A549 (cell line): ENCODE measurements around the gene XPNPEP3. TPM values are rescaled to one million over a fixed set of nuclear protein-coding genes. Genes with fewer than 3 reads are reported as not detected.

Source experiments
- ATAC-seq, 2 experiments: fragments of 200-7000 bp in 1 of 2; fragments of >200 bp in 1 of 2; cut with Nextera tagmentation in 1 of 2; cut with Tn5 transposase in 1 of 2; 3 replicates each; pipeline versions ENCODE4 v1.8.0 to v1.9.1; 2018 to 2020; ENCODE audit warnings: mild to moderate bottlenecking in 1 of 2, moderate library complexity in 1 of 2
- CTCF ChIA-PET: fragments of 300-600 bp; sonication (Branson Sonifier 250); formaldehyde crosslinking; extraction: SDS; loops from one replicate; lab custom pipeline; 2021; ENCODE audit warnings: antibody characterized with exemption, inconsistent platforms; lab: Yijun Ruan, JAX
- POLR2A ChIA-PET: fragments of 350-600 bp; formaldehyde crosslinking; extraction: SDS; loops from one replicate; lab custom pipeline; 2021; ENCODE audit warnings: antibody characterized with exemption, inconsistent platforms; lab: Yijun Ruan, JAX
- DNase-seq, 2 experiments: peaks; one replicate each; pipeline versions ENCODE4 v3.0.0 to v3.0.0-alpha.2; 2011 to 2016; ENCODE audit warnings: low read depth in 1 of 2, low spot score in 1 of 2
- FAIRE-seq: peaks from 2 replicates; lab custom pipeline; 2011; peaks lifted over from hg19 to GRCh38; lab: Jason Lieb, UNC
- H3K27ac ChIP-seq, 2 experiments: fragments of >200 bp; sonication (Bioruptor Twin); formaldehyde crosslinking; 3 replicates each; pipeline ENCODE4 v1.5.1; 2016 to 2017
- H3K4me1 ChIP-seq: fragments of >200 bp; sonication (Bioruptor Twin); formaldehyde crosslinking; 3 replicates; pipeline ENCODE4 v1.6.1; 2016
- H3K4me2 ChIP-seq: fragments of >200 bp; sonication (Bioruptor Twin); formaldehyde crosslinking; 3 replicates; pipeline ENCODE4 v1.6.1; 2016
- H3K4me3 ChIP-seq: fragments of >200 bp; sonication (Bioruptor Twin); formaldehyde crosslinking; 3 replicates; pipeline ENCODE4 v1.5.1; 2016
- H3K9me3 ChIP-seq: fragments of >200 bp; sonication (Bioruptor Twin); formaldehyde crosslinking; 3 replicates; pipeline ENCODE4 v1.6.1; 2016
- BHLHE40 ChIP-seq: IDR thresholded peaks from 2 replicates; pipeline ENCODE4 v1.6.1; 2012; ENCODE audit warnings: low read depth, low read length, inconsistent platforms
- CHD2 ChIP-seq: fragments of 150-350 bp; IDR thresholded peaks from 2 replicates; pipeline ENCODE4 v1.6.1; 2014; ENCODE audit warnings: low read length; ENCODE audit not compliant: partially characterized antibody
- EP300 ChIP-seq, 2 experiments: fragments of >200 bp; sonication (Bioruptor Twin); formaldehyde crosslinking; IDR thresholded peaks; 2 replicates in 1 of 2; 3 replicates in 1 of 2; pipeline ENCODE4 v1.6.1; 2016 to 2017
- GATA3 ChIP-seq: IDR thresholded peaks from 2 replicates; pipeline ENCODE4 v1.6.1; 2012; ENCODE audit warnings: borderline replicate concordance
- HMGXB4 ChIP-seq: fragments of 250-450 bp; sonication (Bioruptor Pico); IDR thresholded peaks from 2 replicates; pipeline ENCODE4 v1.5.0; 2021; ENCODE audit warnings: mild to moderate bottlenecking, moderate library complexity, borderline replicate concordance
- HOXA7 ChIP-seq: fragments of 250-450 bp; sonication (Bioruptor Pico); IDR thresholded peaks from 2 replicates; pipeline ENCODE4 v1.5.0; 2020; ENCODE audit warnings: mild to moderate bottlenecking, moderate library complexity
- JUN ChIP-seq, 2 experiments: fragments of >200 bp; sonication (Bioruptor Twin); formaldehyde crosslinking; IDR thresholded peaks; 2 replicates in 1 of 2; 3 replicates in 1 of 2; pipeline ENCODE4 v1.6.1; 2016 to 2017
- KDM1A ChIP-seq: fragments of 200-600 bp; sonication (generic); IDR thresholded peaks from 2 replicates; pipeline ENCODE4 v1.6.1; 2016; ENCODE audit warnings: low read depth, mild to moderate bottlenecking
- KDM5A ChIP-seq: fragments of 200-600 bp; sonication (generic); IDR thresholded peaks from 2 replicates; pipeline ENCODE4 v1.6.1; 2016; ENCODE audit warnings: antibody characterized with exemption, mild to moderate bottlenecking
- MAFK ChIP-seq: fragments of 450-650 bp; IDR thresholded peaks from 2 replicates; pipeline ENCODE4 v1.6.1; 2014; ENCODE audit not compliant: partially characterized antibody
- MAZ ChIP-seq: fragments of 150-350 bp; IDR thresholded peaks from 2 replicates; pipeline ENCODE4 v1.6.1; 2014; ENCODE audit warnings: antibody characterized with exemption, low read depth, low read length, borderline replicate concordance
- MYC ChIP-seq: IDR thresholded peaks from 2 replicates; pipeline ENCODE4 v1.6.1; 2012; ENCODE audit warnings: mild to moderate bottlenecking, inconsistent platforms, low read length, improper control_type of control experiment, borderline replicate concordance
- NPAS2 ChIP-seq: fragments of 250-450 bp; sonication (Bioruptor Pico); IDR thresholded peaks from 2 replicates; pipeline ENCODE4 v1.8.0; 2022; ENCODE audit warnings: mild to moderate bottlenecking, moderate library complexity, borderline replicate concordance
- NR3C1 ChIP-seq: fragments of >200 bp; sonication (Bioruptor Twin); formaldehyde crosslinking; IDR thresholded peaks from 3 replicates; pipeline ENCODE4 v1.6.1; 2017
- RAD21 ChIP-seq, 2 experiments: fragments of >200 bp in 1 of 2; sonication (Bioruptor Twin) in 1 of 2; formaldehyde crosslinking in 1 of 2; IDR thresholded peaks in 1 of 2; conservative IDR thresholded peaks in 1 of 2; 2 replicates in 1 of 2; 3 replicates in 1 of 2; pipeline ENCODE4 v1.6.1; 2012 to 2018; ENCODE audit warnings: inconsistent platforms in 1 of 2
- RARB ChIP-seq: fragments of 250-450 bp; sonication (Bioruptor Pico); IDR thresholded peaks from 2 replicates; pipeline ENCODE4 v1.8.0; 2021; ENCODE audit warnings: mild to moderate bottlenecking, moderate library complexity
- RCOR1 ChIP-seq: fragments of 150-350 bp; IDR thresholded peaks from 2 replicates; pipeline ENCODE4 v1.6.1; 2014; ENCODE audit warnings: antibody characterized with exemption, low read length, low read depth
- TFCP2L1 ChIP-seq: fragments of 250-450 bp; sonication (Bioruptor Pico); IDR thresholded peaks from 2 replicates; pipeline ENCODE4 v1.5.0; 2021; ENCODE audit warnings: mild to moderate bottlenecking
- WGBS: methylation state at CpG from one replicate; pipeline ENCODE4 v1.1.6; 2017; ENCODE audit errors: missing lambda C conversion rate; 5-methylcytosine and 5-hydroxymethylcytosine counted together
- polyA plus RNA-seq, 4 experiments: library from polyadenylated mRNA; depleted of rRNA in 3 of 4; stranded (reverse); fragments of >200 nt; fragmentation: RNase III in 1 of 4; extraction: RNeasy Plus Mini Kit Qiagen cat#74134 plus additional on column Dnase treatment in 1 of 4; gene quantifications; 2 replicates in 3 of 4; 3 replicates in 1 of 4; pipeline ENCODE4 v1.2.3, GENCODE V29; 2011 to 2017
- TF ChIP-seq, protein P1 (sequence below): fragments of >200 bp; sonication (Bioruptor Twin); formaldehyde crosslinking; IDR thresholded peaks from 2 replicates; pipeline ENCODE4 v1.6.1; 2016
- TF ChIP-seq, protein P2 (sequence below): IDR thresholded peaks from 2 replicates; pipeline ENCODE4 v1.6.1; 2012

The XPNPEP3 gene
- polyA plus RNA-seq, 2 of the 4 experiments (the other 2 are of a cell fraction): 12.7 to 23.3 TPM

- H3K9me3 ChIP-seq: no peaks in the 10 kb centered on the region
- FAIRE-seq: no peak
- CTCF ChIA-PET: no interaction called here
- no peak for DNase-seq
- H3K27ac ChIP-seq: no peak overlapping the region
- no peak for ATAC-seq
- WGBS: 93% methylated on average over 3 of the region's 3 CpGs
- no peak overlapping the region for H3K4me3 ChIP-seq
- H3K4me1 ChIP-seq: no peaks in the 10 kb centered on the region
- no peak overlapping the region for H3K4me2 ChIP-seq
- no peak for TF ChIP-seq BHLHE40
- TF ChIP-seq MAFK: peak; percentile 76
- TF ChIP-seq, all 56 proteins: peak for 1
- POLR2A ChIA-PET: no interaction called here
Measured at GRCh38 chr22:40877488-40877887, 20.5 kb downstream of the XPNPEP3 start.

DNA sequence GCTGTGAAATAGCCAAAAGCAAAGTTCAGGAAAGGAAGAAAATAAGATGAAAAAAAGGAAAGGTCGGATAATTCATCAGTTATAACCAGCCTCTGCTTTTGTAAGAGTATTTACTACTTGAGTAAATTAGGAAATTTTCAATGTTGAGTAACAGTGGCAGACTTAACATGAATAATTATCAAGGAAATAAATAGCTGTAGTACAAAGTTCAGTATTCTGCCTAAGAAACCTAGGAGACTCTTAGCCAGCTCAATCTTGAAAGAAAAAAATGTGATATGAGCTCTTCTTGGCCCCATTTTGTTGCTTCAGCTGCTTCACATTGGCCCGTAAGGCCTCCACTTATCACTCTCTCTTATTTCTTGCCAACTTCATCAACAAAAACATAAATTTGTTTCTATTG lies 22.0 kb downstream of the XPNPEP3 start:
- ChIA-PET POLR2A (no interaction called here), CTCF (no interaction called here)
- no peak overlapping the region for H3K27ac ChIP-seq
- ATAC-seq (no peak), DNase-seq (no peak), FAIRE-seq (no peak)
- TF ChIP-seq KDM1A (no peak), NR3C1 (no peak), MYC (no peak), RARB (CRISPR knock-in tag) (no peak), GATA3 (no peak), EP300 (IDR thresholded peaks at IDR 0.05) (no peak)
- H3K4me2 ChIP-seq: no peak overlapping the region
- H3K4me3 ChIP-seq: no peak overlapping the region
- no peaks in the 10 kb centered on the region for H3K4me1 ChIP-seq
- WGBS: 91% methylated on average over 2 of the region's 2 CpGs
- no peaks in the 10 kb centered on the region for H3K9me3 ChIP-seq

- Histone ChIP-seq H3K4me1 (no peaks in the 10 kb centered on the region), H3K9me3 (no peaks in the 10 kb centered on the region), H3K4me3 (no peak overlapping the region), H3K4me2 (no peak overlapping the region), H3K27ac (no peak overlapping the region)
- FAIRE-seq: no peak
- POLR2A ChIA-PET: no interaction called here
- CTCF ChIA-PET: interaction anchor here (1.7 to 2.9 kb wide), 2 partner anchors 10 to 34 kb away, joined by 5 to 8 read pairs; no protein-coding TSS in a partner anchor
- ATAC-seq: no peak
- no peak for DNase-seq
- TF ChIP-seq RAD21 (conservative IDR thresholded peaks at IDR 0.05 in 1 of 2, IDR thresholded peaks at IDR 0.05 in 1 of 2) (no peak), TFCP2L1 (CRISPR knock-in tag) (no peak), JUN (IDR thresholded peaks at IDR 0.05) (no peak), HMGXB4 (no peak), HOXA7 (CRISPR knock-in tag) (no peak), MAZ (no peak), NPAS2 (CRISPR knock-in tag) (no peak), CHD2 (no peak), RCOR1 (no peak), BHLHE40 (no peak), KDM5A (no peak)
- TF ChIP-seq, protein P1, sequence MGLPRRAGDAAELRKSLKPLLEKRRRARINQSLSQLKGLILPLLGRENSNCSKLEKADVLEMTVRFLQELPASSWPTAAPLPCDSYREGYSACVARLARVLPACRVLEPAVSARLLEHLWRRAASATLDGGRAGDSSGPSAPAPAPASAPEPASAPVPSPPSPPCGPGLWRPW: no peak
- TF ChIP-seq, protein P2, sequence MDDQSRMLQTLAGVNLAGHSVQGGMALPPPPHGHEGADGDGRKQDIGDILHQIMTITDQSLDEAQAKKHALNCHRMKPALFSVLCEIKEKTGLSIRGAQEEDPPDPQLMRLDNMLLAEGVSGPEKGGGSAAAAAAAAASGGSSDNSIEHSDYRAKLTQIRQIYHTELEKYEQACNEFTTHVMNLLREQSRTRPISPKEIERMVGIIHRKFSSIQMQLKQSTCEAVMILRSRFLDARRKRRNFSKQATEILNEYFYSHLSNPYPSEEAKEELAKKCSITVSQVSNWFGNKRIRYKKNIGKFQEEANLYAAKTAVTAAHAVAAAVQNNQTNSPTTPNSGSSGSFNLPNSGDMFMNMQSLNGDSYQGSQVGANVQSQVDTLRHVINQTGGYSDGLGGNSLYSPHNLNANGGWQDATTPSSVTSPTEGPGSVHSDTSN: no peak
Measured at GRCh38 chr22:40889116-40889515, 32.2 kb downstream of the XPNPEP3 start.
